Activated CD8-positive, alpha-beta memory T cell treated with anti-CD3 and anti-CD28 coated beads for 4 hours (primary cell): ENCODE measurements around the gene VGLL1.

Experiments used
- DNase-seq, 2 donors: peaks; one replicate each; pipeline ENCODE4 v3.0.0-alpha.2; 2020; ENCODE audit warnings: low read depth in 2 of 2

The VGLL1 gene

DNA sequence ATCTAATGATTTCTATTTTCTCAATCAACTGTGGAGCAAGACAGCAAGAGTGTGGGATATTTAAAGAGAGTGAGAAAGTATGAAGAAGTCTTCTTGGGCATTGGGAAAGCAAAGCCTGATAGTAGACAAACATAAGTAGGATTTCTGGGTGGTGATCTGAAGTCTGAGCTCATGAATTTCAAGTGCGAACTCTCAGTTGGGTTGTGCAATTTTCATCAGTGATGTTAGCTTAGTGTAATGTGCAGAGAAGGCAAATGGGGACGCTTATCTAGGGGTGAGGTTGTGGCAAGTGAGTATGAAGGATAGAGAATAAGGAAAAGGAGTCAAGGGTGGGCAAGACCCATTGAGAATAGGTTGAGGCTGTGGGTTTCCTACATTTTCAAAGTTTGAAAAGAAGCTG lies 23.7 kb downstream of the VGLL1 start:
- no peak for DNase-seq

DNA sequence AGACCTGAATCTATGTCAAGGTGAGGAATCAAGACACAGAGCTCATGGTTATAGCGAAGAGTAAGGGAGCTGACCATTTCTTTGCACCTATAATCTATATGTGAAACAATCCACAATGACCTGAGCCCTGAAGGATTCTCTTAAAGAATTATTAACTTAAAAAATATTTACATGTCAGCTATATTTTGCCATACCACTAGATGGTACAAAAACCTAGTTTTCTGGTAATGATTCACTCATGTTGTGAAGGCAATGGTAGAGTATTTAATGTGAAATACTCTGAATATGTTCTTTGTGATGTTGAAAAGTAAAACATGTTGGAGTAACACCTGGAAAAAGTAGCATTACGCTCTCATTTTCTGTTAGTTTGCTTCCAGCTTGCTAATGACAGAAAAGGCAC lies 40.0 kb downstream of the VGLL1 start:
- no peak for DNase-seq

GRCh38 chrX:136574548-136574947 lies 42.5 kb downstream of the VGLL1 start:
- DNase-seq: no peak

GRCh38 chrX:136577552-136577951 lies 45.5 kb downstream of the VGLL1 start:
- peak; percentile 26 to 33 for DNase-seq

DNA sequence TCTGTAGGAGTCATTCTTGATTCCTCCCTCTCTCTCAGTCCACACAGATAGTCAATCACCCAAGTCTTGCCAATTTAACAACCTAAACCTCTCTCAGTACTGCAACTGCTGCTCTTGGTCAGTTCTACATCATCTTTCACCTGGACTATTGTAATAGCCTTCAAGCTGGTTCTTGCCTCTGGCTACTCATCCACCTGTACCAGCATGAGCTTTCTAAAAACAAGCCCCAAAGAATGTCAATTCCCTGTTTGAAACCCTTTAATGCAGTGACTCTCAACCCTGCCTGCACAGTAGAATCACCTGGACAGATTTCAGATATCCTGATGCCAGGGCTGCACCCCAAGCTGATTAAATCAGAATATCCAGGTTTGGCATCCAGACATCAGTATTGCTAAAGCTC lies 48.3 kb downstream of the VGLL1 start:
- DNase-seq: no peak

DNA sequence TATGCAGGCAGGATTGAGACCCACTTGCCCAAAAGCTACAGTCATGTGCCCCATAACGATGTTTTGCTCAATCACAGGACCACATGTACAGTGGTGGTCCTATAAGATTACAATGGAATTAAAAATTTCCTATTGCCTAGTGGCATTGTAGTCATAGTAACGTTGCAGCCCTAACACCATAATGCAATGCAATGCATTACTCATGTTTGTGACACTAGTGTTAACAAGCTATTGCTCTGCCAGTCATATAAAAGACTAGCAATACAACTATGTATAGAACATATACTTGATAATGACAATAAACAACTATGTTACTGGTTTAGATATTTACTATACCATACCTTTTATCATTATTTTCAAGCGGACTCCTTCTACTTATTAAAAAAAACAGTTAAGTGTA lies 50.6 kb downstream of the VGLL1 start:
- no peak for DNase-seq

GRCh38 chrX:136584545-136584944 lies 52.5 kb downstream of the VGLL1 start:
- DNase-seq: no peak

GRCh38 chrX:136585262-136585661 lies 53.2 kb downstream of the VGLL1 start:
- no peak for DNase-seq

DNA sequence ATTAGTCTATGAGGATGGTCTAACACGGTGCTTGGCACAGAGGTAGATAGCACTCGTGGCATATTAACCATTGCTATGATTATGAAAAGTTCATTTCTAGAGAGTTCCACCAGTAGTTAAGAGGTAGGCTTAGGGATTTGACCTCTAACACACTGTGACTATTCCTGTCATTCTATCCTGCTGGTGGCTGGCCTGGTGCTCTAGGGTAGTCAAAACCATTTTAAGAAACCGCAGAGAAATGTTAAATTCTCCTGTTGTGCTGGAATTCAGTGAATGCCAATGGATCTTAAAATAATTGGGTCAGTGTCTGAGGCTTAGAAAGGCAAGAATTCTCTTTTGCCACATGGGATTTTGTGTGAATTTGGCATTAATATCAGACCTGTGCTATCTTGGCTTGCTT lies 53.9 kb downstream of the VGLL1 start:
- no peak for DNase-seq

GRCh38 chrX:136586386-136586785 lies 54.4 kb downstream of the VGLL1 start:
- DNase-seq: no peak

DNA sequence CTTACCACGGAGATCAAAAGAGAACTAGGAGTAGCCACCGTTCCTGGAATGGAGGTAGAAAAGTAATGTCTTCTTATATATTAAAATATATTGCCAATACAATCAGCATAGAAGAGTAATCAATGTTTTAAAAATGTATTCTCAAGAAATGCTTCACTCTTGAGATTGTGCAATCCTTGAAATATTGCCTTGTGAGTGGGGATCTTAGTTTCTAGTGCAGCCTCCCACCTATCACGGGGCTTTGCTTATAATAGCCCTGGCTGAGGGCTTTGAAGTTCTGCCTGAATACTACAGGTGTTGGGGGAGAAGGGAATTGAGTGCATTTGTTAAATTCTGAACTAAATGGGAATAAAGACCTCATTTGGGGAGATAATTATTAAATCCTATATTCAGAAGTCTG lies 55.5 kb downstream of the VGLL1 start:
- DNase-seq: no peak

- DNase-seq: no peak
Observed at GRCh38 chrX:136588036-136588435, 56.0 kb downstream of the VGLL1 start.

GRCh38 chrX:136589966-136590365 lies 58.0 kb downstream of the VGLL1 start:
- no peak for DNase-seq

DNA sequence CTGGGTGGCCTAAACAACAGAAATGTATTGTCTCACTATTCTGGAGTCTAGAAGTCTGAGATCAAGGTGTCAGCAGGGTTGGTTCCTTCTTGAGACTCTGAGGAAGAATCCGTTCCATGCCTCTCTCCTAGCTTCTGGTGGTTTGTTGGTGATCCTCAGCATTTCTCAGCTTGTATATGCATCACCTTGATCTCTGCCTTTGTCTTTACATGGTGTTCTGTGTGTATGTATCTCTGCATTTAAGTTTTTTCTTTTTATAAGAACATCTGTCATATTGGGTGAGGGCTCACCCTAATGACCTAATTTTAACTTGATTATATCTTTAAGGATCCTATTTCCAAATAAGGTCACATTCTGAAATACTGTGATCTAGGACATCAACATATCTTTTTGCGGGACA lies 65.3 kb downstream of the VGLL1 start:
- DNase-seq: no peak

DNA sequence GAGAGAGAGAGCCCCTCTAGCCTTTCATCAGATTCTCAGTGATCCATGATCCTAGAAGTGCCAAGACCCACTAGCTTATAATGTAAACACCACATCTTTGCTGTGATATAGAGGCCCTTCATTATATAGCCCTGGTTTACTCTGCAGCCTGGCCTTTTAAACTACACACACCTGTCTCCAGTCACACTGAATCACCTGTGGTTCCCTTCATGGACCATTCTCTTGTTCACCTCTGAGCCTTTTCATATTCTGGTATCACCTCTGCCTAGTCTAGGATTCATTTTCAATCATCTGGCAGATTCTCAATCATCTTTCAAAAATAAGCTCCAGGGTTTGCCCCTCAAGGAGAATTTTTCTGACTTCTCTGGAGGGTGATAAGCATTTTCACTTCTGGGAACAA lies 65.9 kb downstream of the VGLL1 start:
- no peak for DNase-seq

GRCh38 chrX:136598631-136599030 lies 66.6 kb downstream of the VGLL1 start:
- DNase-seq: no peak

DNA sequence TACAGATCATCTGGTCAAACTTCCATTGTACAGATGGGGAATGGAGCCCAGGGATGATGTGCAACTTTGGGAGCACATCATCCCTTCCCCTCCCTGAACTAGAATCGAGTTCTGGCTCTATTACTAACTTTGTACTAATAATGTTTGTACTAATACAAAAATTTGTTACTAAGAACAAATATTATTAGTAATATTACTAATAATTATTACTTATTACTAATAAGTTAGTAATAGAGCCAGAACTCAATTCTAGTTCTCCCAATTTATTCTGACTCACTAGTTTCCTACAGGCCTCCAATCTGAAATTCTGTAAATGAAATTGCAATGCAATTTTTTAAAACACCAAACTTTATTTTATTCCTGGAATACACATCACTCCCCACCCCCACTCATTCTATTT lies 68.0 kb downstream of the VGLL1 start:
- DNase-seq: no peak
